ENCODE measurements around the gene MRPS30. TPM values are rescaled to one million over a fixed set of nuclear protein-coding genes. Genes with fewer than 3 reads are reported as not detected.

The MRPS30 gene
- total RNA-seq, 1 experiment from 2014 or later, result 63.9 TPM

GRCh38 chr5:44828719-44829118 is 20.0 kb downstream of the MRPS30 start:
- DNase-seq, result no peak
- Histone ChIP-seq H3K9me3 (ENCODE audit: low read length) (no peaks in the 10 kb centered on the region), H3K36me3 (ENCODE audit: insufficient read depth, low read length) (peaks cover 23% of the 10 kb centered on the region; the same call in 1 of the 2 replicates), H2AFZ (ENCODE audit: low read length) (no peak overlapping the region), H3K79me2 (ENCODE audit: low read length) (peaks cover 7% of the 10 kb centered on the region; the same call in 1 of the 2 replicates), H3K9ac (ENCODE audit: low read length) (no peak overlapping the region), H3K4me1 (ENCODE audit: low read length) (no peaks in the 10 kb centered on the region), H3K4me2 (ENCODE audit: low read depth, low read length, poor library complexity, severe bottlenecking) (no peak overlapping the region), H3K27ac (ENCODE audit: low read length) (no peak overlapping the region), H4K20me1 (ENCODE audit: insufficient read depth, low read depth, low read length) (no peaks in the 10 kb centered on the region), H3K9me2 (replicated peaks; ENCODE audit: insufficient read depth, low read length) (no peaks in the 10 kb centered on the region), H3K4me3 (ENCODE audit: low read length) (no peak overlapping the region), H3K27me3 (ENCODE audit: low read length) (no peaks in the 10 kb centered on the region)

- DNase-seq, result no peak
- no peak overlapping the region for H3K4me2 ChIP-seq (ENCODE audit: low read depth, low read length, poor library complexity, severe bottlenecking)
- peaks cover 16% of the 10 kb centered on the region; the same call in 1 of the 2 replicates for H3K36me3 ChIP-seq (ENCODE audit: insufficient read depth, low read length)
- no peaks in the 10 kb centered on the region for H3K9me3 ChIP-seq (ENCODE audit: low read length)
- H3K27ac ChIP-seq (ENCODE audit: low read length), result no peak overlapping the region
- H3K79me2 ChIP-seq (ENCODE audit: low read length), result peaks cover 7% of the 10 kb centered on the region; the same call in 1 of the 2 replicates
- H4K20me1 ChIP-seq (ENCODE audit: insufficient read depth, low read depth, low read length), result no peaks in the 10 kb centered on the region
- no peaks in the 10 kb centered on the region for H3K9me2 ChIP-seq (replicated peaks; ENCODE audit: insufficient read depth, low read length)
- H3K4me3 ChIP-seq (ENCODE audit: low read length), result no peak overlapping the region
- H3K4me1 ChIP-seq (ENCODE audit: low read length), result no peaks in the 10 kb centered on the region
- H3K9ac ChIP-seq (ENCODE audit: low read length), result no peak overlapping the region
- H2AFZ ChIP-seq (ENCODE audit: low read length), result no peak overlapping the region
- H3K27me3 ChIP-seq (ENCODE audit: low read length), result no peaks in the 10 kb centered on the region
Observed at GRCh38 chr5:44830951-44831350, 22.2 kb downstream of the MRPS30 start.

- no peak overlapping the region for H2AFZ ChIP-seq (ENCODE audit: low read length)
Observed at GRCh38 chr5:44833249-44833648, 24.5 kb downstream of the MRPS30 start.

GRCh38 chr5:44835693-44836092 is 26.9 kb downstream of the MRPS30 start:
- Histone ChIP-seq H3K9ac (ENCODE audit: low read length) (no peak overlapping the region), H3K9me2 (replicated peaks; ENCODE audit: insufficient read depth, low read length) (no peaks in the 10 kb centered on the region), H3K4me3 (ENCODE audit: low read length) (no peak overlapping the region), H3K27ac (ENCODE audit: low read length) (no peak overlapping the region), H3K9me3 (ENCODE audit: low read length) (no peaks in the 10 kb centered on the region; the same call in 1 of the 2 replicates), H3K27me3 (ENCODE audit: low read length) (no peaks in the 10 kb centered on the region), H2AFZ (ENCODE audit: low read length) (no peak overlapping the region), H3K4me2 (ENCODE audit: low read depth, low read length, poor library complexity, severe bottlenecking) (no peak overlapping the region), H4K20me1 (ENCODE audit: insufficient read depth, low read depth, low read length) (no peaks in the 10 kb centered on the region), H3K4me1 (ENCODE audit: low read length) (no peaks in the 10 kb centered on the region), H3K79me2 (ENCODE audit: low read length) (no peaks in the 10 kb centered on the region), H3K36me3 (ENCODE audit: insufficient read depth, low read length) (no peaks in the 10 kb centered on the region)
- no peak for DNase-seq

More at GRCh38 chr5:44833249-44833648, 24.5 kb downstream of the MRPS30 start:
- no peak overlapping the region for H3K9ac ChIP-seq (ENCODE audit: low read length)
- H4K20me1 ChIP-seq (ENCODE audit: insufficient read depth, low read depth, low read length), result no peaks in the 10 kb centered on the region
- no peak overlapping the region for H3K4me2 ChIP-seq (ENCODE audit: low read depth, low read length, poor library complexity, severe bottlenecking)
- H3K79me2 ChIP-seq (ENCODE audit: low read length), result no peaks in the 10 kb centered on the region
- H3K9me2 ChIP-seq (replicated peaks; ENCODE audit: insufficient read depth, low read length), result no peaks in the 10 kb centered on the region
- no peak for DNase-seq
- no peak overlapping the region for H3K27ac ChIP-seq (ENCODE audit: low read length)
- no peaks in the 10 kb centered on the region for H3K27me3 ChIP-seq (ENCODE audit: low read length)
- no peaks in the 10 kb centered on the region for H3K4me1 ChIP-seq (ENCODE audit: low read length)
- H3K9me3 ChIP-seq (ENCODE audit: low read length), result no peaks in the 10 kb centered on the region
- H3K4me3 ChIP-seq (ENCODE audit: low read length), result no peak overlapping the region
- no peaks in the 10 kb centered on the region; the same call in 1 of the 2 replicates for H3K36me3 ChIP-seq (ENCODE audit: insufficient read depth, low read length)

GRCh38 chr5:44839018-44839681 is 30.4 kb downstream of the MRPS30 start:
- Histone ChIP-seq H3K4me3 (ENCODE audit: low read length) (no peak overlapping the region), H3K9ac (ENCODE audit: low read length) (no peak overlapping the region), H3K27me3 (ENCODE audit: low read length) (no peaks in the 10 kb centered on the region), H3K9me3 (ENCODE audit: low read length) (no peaks in the 10 kb centered on the region; the same call in 1 of the 2 replicates), H2AFZ (ENCODE audit: low read length) (no peak overlapping the region), H3K27ac (ENCODE audit: low read length) (no peak overlapping the region), H3K4me2 (ENCODE audit: low read depth, low read length, poor library complexity, severe bottlenecking) (no peak overlapping the region), H4K20me1 (ENCODE audit: insufficient read depth, low read depth, low read length) (no peaks in the 10 kb centered on the region), H3K36me3 (ENCODE audit: insufficient read depth, low read length) (no peaks in the 10 kb centered on the region), H3K4me1 (ENCODE audit: low read length) (no peaks in the 10 kb centered on the region), H3K9me2 (replicated peaks; ENCODE audit: insufficient read depth, low read length) (no peaks in the 10 kb centered on the region), H3K79me2 (ENCODE audit: low read length) (no peaks in the 10 kb centered on the region)
- DNase-seq, result no peak

- H3K4me2 ChIP-seq (ENCODE audit: low read depth, low read length, poor library complexity, severe bottlenecking), result no peak overlapping the region
- no peaks in the 10 kb centered on the region for H3K4me1 ChIP-seq (ENCODE audit: low read length)
- H3K27ac ChIP-seq (ENCODE audit: low read length), result no peak overlapping the region
- no peak overlapping the region for H3K9ac ChIP-seq (ENCODE audit: low read length)
- H3K9me2 ChIP-seq (replicated peaks; ENCODE audit: insufficient read depth, low read length), result no peaks in the 10 kb centered on the region
- no peak for DNase-seq
- H2AFZ ChIP-seq (ENCODE audit: low read length), result no peak overlapping the region
- no peaks in the 10 kb centered on the region for H4K20me1 ChIP-seq (ENCODE audit: insufficient read depth, low read depth, low read length)
- H3K36me3 ChIP-seq (ENCODE audit: insufficient read depth, low read length), result no peaks in the 10 kb centered on the region
- no peaks in the 10 kb centered on the region for H3K79me2 ChIP-seq (ENCODE audit: low read length)
- H3K9me3 ChIP-seq (ENCODE audit: low read length), result no peaks in the 10 kb centered on the region; the same call in 1 of the 2 replicates
- H3K27me3 ChIP-seq (ENCODE audit: low read length), result no peaks in the 10 kb centered on the region
- H3K4me3 ChIP-seq (ENCODE audit: low read length), result no peak overlapping the region
Observed at GRCh38 chr5:44842496-44843282, 33.9 kb downstream of the MRPS30 start.

GRCh38 chr5:44844744-44845143 is 36.0 kb downstream of the MRPS30 start:
- H3K36me3 ChIP-seq (ENCODE audit: insufficient read depth, low read length), result no peaks in the 10 kb centered on the region
- no peak overlapping the region for H3K4me2 ChIP-seq (ENCODE audit: low read depth, low read length, poor library complexity, severe bottlenecking)
- no peak overlapping the region for H2AFZ ChIP-seq (ENCODE audit: low read length)
- no peak overlapping the region for H3K4me3 ChIP-seq (ENCODE audit: low read length)
- no peaks in the 10 kb centered on the region for H4K20me1 ChIP-seq (ENCODE audit: insufficient read depth, low read depth, low read length)
- no peaks in the 10 kb centered on the region for H3K27me3 ChIP-seq (ENCODE audit: low read length)
- no peaks in the 10 kb centered on the region for H3K79me2 ChIP-seq (ENCODE audit: low read length)
- H3K9me2 ChIP-seq (replicated peaks; ENCODE audit: insufficient read depth, low read length), result no peaks in the 10 kb centered on the region
- no peak overlapping the region for H3K27ac ChIP-seq (ENCODE audit: low read length)
- no peak for DNase-seq
- no peaks in the 10 kb centered on the region for H3K9me3 ChIP-seq (ENCODE audit: low read length)
- H3K9ac ChIP-seq (ENCODE audit: low read length), result no peak overlapping the region
- H3K4me1 ChIP-seq (ENCODE audit: low read length), result no peaks in the 10 kb centered on the region

- Histone ChIP-seq H2AFZ (ENCODE audit: low read length) (no peak overlapping the region), H3K9ac (ENCODE audit: low read length) (no peak overlapping the region), H3K36me3 (ENCODE audit: insufficient read depth, low read length) (no peaks in the 10 kb centered on the region), H3K4me1 (ENCODE audit: low read length) (no peaks in the 10 kb centered on the region), H3K9me3 (ENCODE audit: low read length) (no peaks in the 10 kb centered on the region), H3K4me3 (ENCODE audit: low read length) (no peak overlapping the region), H3K79me2 (ENCODE audit: low read length) (no peaks in the 10 kb centered on the region), H3K9me2 (replicated peaks; ENCODE audit: insufficient read depth, low read length) (no peaks in the 10 kb centered on the region), H3K27ac (ENCODE audit: low read length) (no peak overlapping the region), H3K27me3 (ENCODE audit: low read length) (no peaks in the 10 kb centered on the region), H3K4me2 (ENCODE audit: low read depth, low read length, poor library complexity, severe bottlenecking) (no peak overlapping the region), H4K20me1 (ENCODE audit: insufficient read depth, low read depth, low read length) (no peaks in the 10 kb centered on the region)
- no peak for DNase-seq
Observed at GRCh38 chr5:44845777-44846176, 37.0 kb downstream of the MRPS30 start.
